ENCODE results near the gene MTURN. TPM values are rescaled to one million over a fixed set of nuclear protein-coding genes. Genes with fewer than 3 reads are reported as not detected.
A peak's percentile ranks its signal among the peaks of the same experiment; 100 is the strongest.

The MTURN gene
- total and polyA plus RNA-seq, 9 of the 15 experiments (the other 6 are each of a cell fraction or from before 2014, with no cell fraction given) = 0.94 to 14.8 (median 6.4) TPM

DNA sequence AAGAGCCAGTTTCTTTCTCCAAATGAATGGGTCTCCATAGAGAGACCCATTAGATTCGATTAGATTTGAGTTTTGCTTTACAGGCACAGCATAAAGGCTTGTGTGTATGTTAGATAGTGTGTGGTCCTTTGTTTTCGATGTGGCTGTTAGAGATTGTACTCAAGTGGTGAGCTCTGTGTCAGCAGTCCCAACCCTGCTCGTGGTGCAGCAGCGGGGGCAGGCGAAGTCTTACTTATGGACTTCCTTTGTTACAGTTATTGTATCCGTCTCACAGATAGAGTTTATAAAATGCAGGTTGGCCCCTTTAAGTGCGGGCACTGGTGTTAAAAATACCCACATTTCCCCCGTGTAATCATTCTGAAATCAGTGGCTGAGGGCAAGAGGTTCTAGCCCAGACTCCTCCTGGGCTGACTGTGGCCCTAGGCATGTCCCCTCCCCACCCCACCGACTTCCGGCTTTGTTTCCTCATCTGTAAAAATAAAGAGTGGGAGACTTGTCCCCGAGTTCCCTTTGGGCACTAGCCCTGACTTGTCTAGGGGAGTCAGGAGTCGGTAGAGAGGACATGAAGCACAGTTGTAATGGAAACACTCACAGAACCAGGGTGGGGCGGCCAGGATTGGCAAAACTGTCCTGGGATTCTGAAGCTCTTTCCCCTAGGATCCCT lies 28.6 kb downstream of the MTURN start (continued):
- TF ChIP-seq ZNF507 (tag; conservative IDR thresholded peaks at IDR 0.05) (no peak), GABPA (tag; conservative IDR thresholded peaks at IDR 0.05; ENCODE audit: low read depth) (peak; percentile 38; the same call in 1 of the 2 replicates), TEAD4 (IDR thresholded peaks at IDR 0.05; ENCODE audit: low read length) (peak; percentile 47; the same call in 1 of the 2 replicates), TEAD4 (CRISPR knock-in tag; IDR thresholded peaks at IDR 0.05; ENCODE audit: borderline replicate concordance) (no peak), MNT (conservative IDR thresholded peaks at IDR 0.05) (peak in 1 of 2 experiments; percentile 30; a peak in 2 of 4 replicates), MEF2A (IDR thresholded peaks at IDR 0.05; ENCODE audit: control insufficient read depth, low read depth, low read length) (no peak), ELF2 (CRISPR knock-in tag; IDR thresholded peaks at IDR 0.05) (peak; percentile 11; the same call in 1 of the 2 replicates), HDGF (IDR thresholded peaks at IDR 0.05) (no peak), ZNF644 (tag; IDR thresholded peaks at IDR 0.05; ENCODE audit: low read depth) (0 out of 2 replicates have a peak, but pooled peaks have one; percentile 43), CBFA2T3 (IDR thresholded peaks at IDR 0.05) (peak; percentile 84), SOX6 (IDR thresholded peaks at IDR 0.05) (peak; percentile 48; the same call in 1 of the 2 replicates), ARID1B (IDR thresholded peaks at IDR 0.05) (peak; percentile 72; the same call in 1 of the 2 replicates)
- TF ChIP-seq, protein P1, sequence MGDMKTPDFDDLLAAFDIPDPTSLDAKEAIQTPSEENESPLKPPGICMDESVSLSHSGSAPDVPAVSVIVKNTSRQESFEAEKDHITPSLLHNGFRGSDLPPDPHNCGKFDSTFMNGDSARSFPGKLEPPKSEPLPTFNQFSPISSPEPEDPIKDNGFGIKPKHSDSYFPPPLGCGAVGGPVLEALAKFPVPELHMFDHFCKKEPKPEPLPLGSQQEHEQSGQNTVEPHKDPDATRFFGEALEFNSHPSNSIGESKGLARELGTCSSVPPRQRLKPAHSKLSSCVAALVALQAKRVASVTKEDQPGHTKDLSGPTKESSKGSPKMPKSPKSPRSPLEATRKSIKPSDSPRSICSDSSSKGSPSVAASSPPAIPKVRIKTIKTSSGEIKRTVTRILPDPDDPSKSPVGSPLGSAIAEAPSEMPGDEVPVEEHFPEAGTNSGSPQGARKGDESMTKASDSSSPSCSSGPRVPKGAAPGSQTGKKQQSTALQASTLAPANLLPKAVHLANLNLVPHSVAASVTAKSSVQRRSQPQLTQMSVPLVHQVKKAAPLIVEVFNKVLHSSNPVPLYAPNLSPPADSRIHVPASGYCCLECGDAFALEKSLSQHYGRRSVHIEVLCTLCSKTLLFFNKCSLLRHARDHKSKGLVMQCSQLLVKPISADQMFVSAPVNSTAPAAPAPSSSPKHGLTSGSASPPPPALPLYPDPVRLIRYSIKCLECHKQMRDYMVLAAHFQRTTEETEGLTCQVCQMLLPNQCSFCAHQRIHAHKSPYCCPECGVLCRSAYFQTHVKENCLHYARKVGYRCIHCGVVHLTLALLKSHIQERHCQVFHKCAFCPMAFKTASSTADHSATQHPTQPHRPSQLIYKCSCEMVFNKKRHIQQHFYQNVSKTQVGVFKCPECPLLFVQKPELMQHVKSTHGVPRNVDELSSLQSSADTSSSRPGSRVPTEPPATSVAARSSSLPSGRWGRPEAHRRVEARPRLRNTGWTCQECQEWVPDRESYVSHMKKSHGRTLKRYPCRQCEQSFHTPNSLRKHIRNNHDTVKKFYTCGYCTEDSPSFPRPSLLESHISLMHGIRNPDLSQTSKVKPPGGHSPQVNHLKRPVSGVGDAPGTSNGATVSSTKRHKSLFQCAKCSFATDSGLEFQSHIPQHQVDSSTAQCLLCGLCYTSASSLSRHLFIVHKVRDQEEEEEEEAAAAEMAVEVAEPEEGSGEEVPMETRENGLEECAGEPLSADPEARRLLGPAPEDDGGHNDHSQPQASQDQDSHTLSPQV (IDR thresholded peaks at IDR 0.05) = peak; percentile 71
